H9 (cell line): ENCODE results near the gene PLPPR5. TPM values are rescaled to one million over a fixed set of nuclear protein-coding genes. Genes with fewer than 3 reads are reported as not detected.

Experiments used
- DNase-seq: peaks from one replicate; pipeline ENCODE4 v3.0.0-alpha.2; 2017
- H2AFZ ChIP-seq: one replicate; pipeline ENCODE4 v1.6.1; 2013; ENCODE audit warnings: mild to moderate bottlenecking, low read length, control low read depth, moderate library complexity
- H2AK5ac ChIP-seq: 2 replicates; pipeline ENCODE4 v1.6.1; 2013; ENCODE audit warnings: low read length, control low read depth, mixed read lengths; ENCODE audit not compliant: insufficient read length
- H2BK120ac ChIP-seq: one replicate; pipeline ENCODE4 v1.6.1; 2013; ENCODE audit warnings: low read depth, mild to moderate bottlenecking, low read length, control low read depth, inconsistent platforms; ENCODE audit not compliant: poor library complexity, severe bottlenecking
- H2BK12ac ChIP-seq: 2 replicates; pipeline ENCODE4 v1.6.1; 2013; ENCODE audit warnings: low read length, control low read depth, mixed read lengths, low read depth; ENCODE audit not compliant: insufficient read length
- H2BK15ac ChIP-seq: 2 replicates; pipeline ENCODE4 v1.6.1; 2013; ENCODE audit warnings: low read depth, low read length, control low read depth
- H2BK20ac ChIP-seq: one replicate; pipeline ENCODE4 v1.6.1; 2013; ENCODE audit warnings: low read depth, mild to moderate bottlenecking, low read length, control low read depth, inconsistent platforms; ENCODE audit not compliant: poor library complexity, severe bottlenecking
- H2BK5ac ChIP-seq: 2 replicates; pipeline ENCODE4 v1.6.1; 2013; ENCODE audit warnings: low read length, control low read depth, mixed read lengths; ENCODE audit not compliant: insufficient read length
- H3K14ac ChIP-seq: 2 replicates; pipeline ENCODE4 v1.6.1; 2013; ENCODE audit warnings: low read length, control low read depth; ENCODE audit not compliant: insufficient read depth
- H3K18ac ChIP-seq: 2 replicates; pipeline ENCODE4 v1.6.1; 2013; ENCODE audit warnings: low read depth, mild to moderate bottlenecking, mixed read lengths, low read length, control low read depth; ENCODE audit not compliant: insufficient read length
- H3K23ac ChIP-seq: 2 replicates; pipeline ENCODE4 v1.6.1; 2013; ENCODE audit warnings: low read length, control low read depth, mixed read lengths, low read depth; ENCODE audit not compliant: insufficient read length
- H3K23me2 ChIP-seq: 2 replicates; pipeline ENCODE4 v1.6.1; 2013; ENCODE audit warnings: low read depth, mild to moderate bottlenecking, mixed read lengths, low read length, control low read depth; ENCODE audit not compliant: insufficient read length, poor library complexity, severe bottlenecking
- H3K27ac ChIP-seq: 2 replicates; pipeline ENCODE4 v1.5.1; 2013; ENCODE audit warnings: low read length, control low read depth, mixed read lengths, low read depth; ENCODE audit not compliant: insufficient read length
- H3K27me3 ChIP-seq: 2 replicates; pipeline ENCODE4 v1.6.1; 2013; ENCODE audit warnings: low read length, control low read depth, inconsistent platforms; ENCODE audit not compliant: insufficient read depth
- H3K4ac ChIP-seq: 2 replicates; pipeline ENCODE4 v1.6.1; 2013; ENCODE audit warnings: low read depth, mild to moderate bottlenecking, control low read depth, inconsistent platforms, low read length, moderate library complexity
- H3K4me1 ChIP-seq: 2 replicates; pipeline ENCODE4 v1.6.1; 2013; ENCODE audit warnings: low read length, control low read depth, inconsistent platforms; ENCODE audit not compliant: insufficient read depth
- H3K4me2 ChIP-seq: 2 replicates; pipeline ENCODE4 v1.6.1; 2013; ENCODE audit warnings: low read length, control low read depth, mixed read lengths; ENCODE audit not compliant: insufficient read length, insufficient read depth
- H3K56ac ChIP-seq: 2 replicates; pipeline ENCODE4 v1.6.1; 2013; ENCODE audit warnings: low read depth, mild to moderate bottlenecking, mixed read lengths, low read length, control low read depth; ENCODE audit not compliant: insufficient read length
- H3K79me1 ChIP-seq: 2 replicates; pipeline ENCODE4 v1.6.1; 2013; ENCODE audit warnings: low read depth, mild to moderate bottlenecking, moderate library complexity, low read length, control low read depth, inconsistent platforms; ENCODE audit not compliant: insufficient read depth, poor library complexity, severe bottlenecking
- H3K79me2 ChIP-seq: 2 replicates; pipeline ENCODE4 v1.6.1; 2013; ENCODE audit warnings: low read length, control low read depth, inconsistent platforms; ENCODE audit not compliant: insufficient read depth
- H3K9ac ChIP-seq: 2 replicates; pipeline ENCODE4 v1.6.1; 2013; ENCODE audit warnings: low read length, control low read depth, mixed read lengths; ENCODE audit not compliant: insufficient read length; ENCODE audit errors: extremely low read depth
- H3K9me3 ChIP-seq: one replicate; pipeline ENCODE4 v1.6.1; 2013; ENCODE audit warnings: low read depth, low read length, inconsistent platforms; ENCODE audit not compliant: control insufficient read depth
- H3T11ph ChIP-seq: one replicate; pipeline ENCODE4 v1.6.1; 2013; ENCODE audit warnings: mild to moderate bottlenecking, low read length, control low read depth, inconsistent platforms
- H4K20me1 ChIP-seq: one replicate; pipeline ENCODE4 v1.6.1; 2013; ENCODE audit not compliant: control insufficient read depth, insufficient read length, insufficient read depth
- H4K5ac ChIP-seq: 2 replicates; pipeline ENCODE4 v1.6.1; 2013; ENCODE audit warnings: low read depth, mild to moderate bottlenecking, mixed read lengths, low read length, control low read depth; ENCODE audit not compliant: insufficient read length
- H4K8ac ChIP-seq: replicated peaks from 2 replicates; pipeline ENCODE4 v1.6.1; 2013; ENCODE audit warnings: low read length, control low read depth, mixed read lengths, low read depth; ENCODE audit not compliant: insufficient read length
- H4K91ac ChIP-seq: 2 replicates; pipeline ENCODE4 v1.6.1; 2013; ENCODE audit warnings: low read depth, mild to moderate bottlenecking, moderate library complexity, mixed read lengths, low read length, control low read depth; ENCODE audit not compliant: insufficient read length
- H3K27ac Mint-ChIP-seq, 3 experiments: 2 replicates in 2 of 3; 3 replicates in 1 of 3; pipeline ENCODE4 v1.8.0; 2020 to 2021; ENCODE audit warnings: mixed read lengths in 3 of 3, mild to moderate bottlenecking in 1 of 3, moderate library complexity in 1 of 3
- H3K27me3 Mint-ChIP-seq: 2 replicates; pipeline ENCODE4 v1.8.0; 2021; ENCODE audit warnings: low read depth, mild to moderate bottlenecking, moderate library complexity, mixed read lengths
- H3K36me3 Mint-ChIP-seq, 3 experiments: 2 replicates in 2 of 3; 3 replicates in 1 of 3; pipeline ENCODE4 v1.8.0; 2020 to 2021; ENCODE audit warnings: low read depth in 3 of 3, mixed read lengths in 3 of 3; ENCODE audit not compliant: insufficient read depth in 1 of 3
- H3K4me1 Mint-ChIP-seq, 2 experiments: 2 replicates each; pipeline ENCODE4 v1.8.0; 2020; ENCODE audit warnings: mixed read lengths in 2 of 2
- H3K4me3 Mint-ChIP-seq, 2 experiments: 2 replicates in 1 of 2; 3 replicates in 1 of 2; pipeline ENCODE4 v1.8.0; 2020 to 2021; ENCODE audit warnings: mild to moderate bottlenecking in 2 of 2, mixed read lengths in 2 of 2, moderate library complexity in 1 of 2
- H3K9me3 Mint-ChIP-seq, 2 experiments: 2 replicates in 1 of 2; 3 replicates in 1 of 2; pipeline ENCODE4 v1.8.0; 2020; ENCODE audit warnings: mild to moderate bottlenecking in 2 of 2, mixed read lengths in 2 of 2, moderate library complexity in 1 of 2
- CTCF ChIP-seq: fragments of 200-600 bp; sonication (generic); conservative IDR thresholded peaks from 3 replicates; pipeline ENCODE4 v1.8.0; 2021; ENCODE audit warnings: antibody characterized with exemption, mild to moderate bottlenecking
- WGBS: extraction: QIAGEN DNeasy Blood & Tissue Kit; methylation state at CpG from one replicate; pipeline ENCODE4 v1.1.7; 2013; ENCODE audit warnings: missing lambda C conversion rate, low lambda C conversion rate, mixed read lengths; ENCODE audit not compliant: insufficient read length; ENCODE audit errors: extremely low coverage; 5-methylcytosine and 5-hydroxymethylcytosine counted together
- total RNA-seq: library from RNA; stranded (reverse); gene quantifications from 2 replicates; pipeline ENCODE4 v1.2.1, GENCODE V29; 2021

PLPPR5 gene
- total RNA-seq, 1 experiment from 2014 or later, result 1.4 TPM

GRCh38 chr1:98874828-98875227 lies 129.8 kb downstream of the PLPPR5 start:
- Mint-ChIP-seq H3K4me3 (no peak overlapping the region), H3K27me3 (no peaks in the 10 kb centered on the region), H3K4me1 (peaks cover 0 to 8% of the 10 kb centered on the region in 2 experiments; a peak in 3 of 4 replicates), H3K36me3 (no peaks in the 10 kb centered on the region; a peak in 1 of 7 replicates), H3K27ac (no peak overlapping the region), H3K9me3 (0 out of 5 replicates have a peak, but pooled peaks cover 0 to 2% of the 10 kb centered on the region in 2 experiments)
- no peak overlapping the region for H3K18ac ChIP-seq
- H3K9ac ChIP-seq, result no peak overlapping the region
- no peak overlapping the region for H2BK15ac ChIP-seq
- no peak overlapping the region for H3K4ac ChIP-seq
- no peaks in the 10 kb centered on the region for H3K27me3 ChIP-seq
- H2AK5ac ChIP-seq, result no peak overlapping the region
- no peak for DNase-seq
- H3K4me2 ChIP-seq, result no peak overlapping the region
- no peak overlapping the region for H4K5ac ChIP-seq
- H4K8ac ChIP-seq, result no peak overlapping the region
- no peak overlapping the region for H4K91ac ChIP-seq
- no peaks in the 10 kb centered on the region for H3K4me1 ChIP-seq
- no peak overlapping the region for H2BK12ac ChIP-seq
- no peaks in the 10 kb centered on the region for H3K23me2 ChIP-seq
- H3K14ac ChIP-seq, result no peak overlapping the region
- TF ChIP-seq CTCF, result no peak
- no peak overlapping the region for H3K56ac ChIP-seq
- H3K79me2 ChIP-seq, result no peaks in the 10 kb centered on the region
- H4K20me1 ChIP-seq, result no peaks in the 10 kb centered on the region
- no peak overlapping the region for H2BK120ac ChIP-seq
- H3K79me1 ChIP-seq, result no peaks in the 10 kb centered on the region
- H3K27ac ChIP-seq, result no peak overlapping the region
- H3T11ph ChIP-seq, result no peak overlapping the region
- no peak overlapping the region for H2AFZ ChIP-seq
- H3K23ac ChIP-seq, result no peak overlapping the region
- H2BK5ac ChIP-seq, result no peak overlapping the region
- H3K9me3 ChIP-seq, result no peaks in the 10 kb centered on the region
- no peak overlapping the region for H2BK20ac ChIP-seq
- no CpG with 5 or more reads among the region's 2 CpGs for WGBS
